Measurements from ENCODE around the gene AHNAK. TPM values are rescaled to one million over a fixed set of nuclear protein-coding genes. Genes with fewer than 3 reads are reported as not detected.
A peak's percentile ranks its signal among the peaks of the same experiment; 100 is the strongest.

AHNAK gene, protein sequence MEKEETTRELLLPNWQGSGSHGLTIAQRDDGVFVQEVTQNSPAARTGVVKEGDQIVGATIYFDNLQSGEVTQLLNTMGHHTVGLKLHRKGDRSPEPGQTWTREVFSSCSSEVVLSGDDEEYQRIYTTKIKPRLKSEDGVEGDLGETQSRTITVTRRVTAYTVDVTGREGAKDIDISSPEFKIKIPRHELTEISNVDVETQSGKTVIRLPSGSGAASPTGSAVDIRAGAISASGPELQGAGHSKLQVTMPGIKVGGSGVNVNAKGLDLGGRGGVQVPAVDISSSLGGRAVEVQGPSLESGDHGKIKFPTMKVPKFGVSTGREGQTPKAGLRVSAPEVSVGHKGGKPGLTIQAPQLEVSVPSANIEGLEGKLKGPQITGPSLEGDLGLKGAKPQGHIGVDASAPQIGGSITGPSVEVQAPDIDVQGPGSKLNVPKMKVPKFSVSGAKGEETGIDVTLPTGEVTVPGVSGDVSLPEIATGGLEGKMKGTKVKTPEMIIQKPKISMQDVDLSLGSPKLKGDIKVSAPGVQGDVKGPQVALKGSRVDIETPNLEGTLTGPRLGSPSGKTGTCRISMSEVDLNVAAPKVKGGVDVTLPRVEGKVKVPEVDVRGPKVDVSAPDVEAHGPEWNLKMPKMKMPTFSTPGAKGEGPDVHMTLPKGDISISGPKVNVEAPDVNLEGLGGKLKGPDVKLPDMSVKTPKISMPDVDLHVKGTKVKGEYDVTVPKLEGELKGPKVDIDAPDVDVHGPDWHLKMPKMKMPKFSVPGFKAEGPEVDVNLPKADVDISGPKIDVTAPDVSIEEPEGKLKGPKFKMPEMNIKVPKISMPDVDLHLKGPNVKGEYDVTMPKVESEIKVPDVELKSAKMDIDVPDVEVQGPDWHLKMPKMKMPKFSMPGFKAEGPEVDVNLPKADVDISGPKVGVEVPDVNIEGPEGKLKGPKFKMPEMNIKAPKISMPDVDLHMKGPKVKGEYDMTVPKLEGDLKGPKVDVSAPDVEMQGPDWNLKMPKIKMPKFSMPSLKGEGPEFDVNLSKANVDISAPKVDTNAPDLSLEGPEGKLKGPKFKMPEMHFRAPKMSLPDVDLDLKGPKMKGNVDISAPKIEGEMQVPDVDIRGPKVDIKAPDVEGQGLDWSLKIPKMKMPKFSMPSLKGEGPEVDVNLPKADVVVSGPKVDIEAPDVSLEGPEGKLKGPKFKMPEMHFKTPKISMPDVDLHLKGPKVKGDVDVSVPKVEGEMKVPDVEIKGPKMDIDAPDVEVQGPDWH (N-terminal part only)
- 1,000 to 10,000 TPM in 1 of 3 donors, 100 to 1,000 TPM in 2; 473 to 1,283 (median 535) TPM for total RNA-seq
- long read RNA-seq, donor 1, full-length matches to known transcripts = 424 of 546 reads
- long read RNA-seq, donor 1, partial matches to known transcripts = 5 of 546 reads
- long read RNA-seq, donor 1, other reads (novel, unspliced or antisense) = 117 of 546 reads
- long read RNA-seq, donor 2, full-length matches to known transcripts = 80 of 90 reads
- long read RNA-seq, donor 2, partial matches to known transcripts = 3 of 90 reads
- long read RNA-seq, donor 2, other reads (novel, unspliced or antisense) = 7 of 90 reads

DNA sequence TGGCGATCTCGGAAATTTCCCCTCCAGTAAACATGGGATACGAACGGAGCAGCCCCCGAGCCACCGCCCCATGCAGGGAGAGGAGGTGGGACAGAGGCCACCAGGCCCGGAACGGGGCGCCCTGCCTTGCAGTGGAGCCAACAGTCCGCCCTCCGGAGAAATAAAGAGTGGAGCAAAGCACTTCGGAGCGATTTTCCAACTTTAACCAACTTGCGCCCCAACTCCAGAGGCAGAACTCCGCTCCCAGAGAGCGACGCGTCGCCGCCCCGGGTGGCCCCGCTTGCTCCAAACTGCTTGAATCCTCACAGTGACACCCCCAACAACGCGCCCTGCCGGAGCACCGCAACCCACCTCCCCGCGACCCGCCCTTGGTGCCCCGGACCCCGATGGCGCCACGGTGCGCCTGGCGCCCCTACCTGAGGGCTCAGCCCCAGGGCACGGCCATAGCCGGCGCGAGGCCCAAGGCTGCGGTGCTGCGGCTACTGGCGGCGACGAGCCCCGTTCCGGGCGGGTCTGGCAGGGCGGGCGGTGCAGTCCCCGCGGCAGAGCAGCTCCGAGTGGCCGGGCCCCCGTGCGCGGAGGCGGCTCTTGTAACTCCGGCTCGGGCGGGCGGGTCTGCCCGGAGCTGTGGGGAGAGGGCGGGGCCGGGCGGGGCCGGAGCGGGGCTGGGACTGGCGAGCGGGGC lies at the start of gene AHNAK:
TSS of gene AHNAK (minus strand) at position 563 of the 685 bp plus-strand sequence. CDS start 10,708 bp downstream, outside the sequence.
- Histone ChIP-seq H3K4me3 (peak within 1 kb of the TSS; percentile 97), H3K9me3 (no peaks in the 10 kb centered on the region), H3K4me1 (ENCODE audit: low read depth) (peaks cover 60% of the 10 kb centered on the region), H3K36me3 (ENCODE audit: low read depth) (no peaks in the 10 kb centered on the region)
- peak; percentile 92 to 94 (median 92) for DNase-seq
- peak; percentile 63 for ATAC-seq
- intact Hi-C loops (cut with DNase I, micrococcal nuclease) = loop anchor here in 1 of 2 donors (10.0 kb wide), 1 partner anchor 152 kb away; no protein-coding TSS in a partner anchor
- TF ChIP-seq, protein P1, sequence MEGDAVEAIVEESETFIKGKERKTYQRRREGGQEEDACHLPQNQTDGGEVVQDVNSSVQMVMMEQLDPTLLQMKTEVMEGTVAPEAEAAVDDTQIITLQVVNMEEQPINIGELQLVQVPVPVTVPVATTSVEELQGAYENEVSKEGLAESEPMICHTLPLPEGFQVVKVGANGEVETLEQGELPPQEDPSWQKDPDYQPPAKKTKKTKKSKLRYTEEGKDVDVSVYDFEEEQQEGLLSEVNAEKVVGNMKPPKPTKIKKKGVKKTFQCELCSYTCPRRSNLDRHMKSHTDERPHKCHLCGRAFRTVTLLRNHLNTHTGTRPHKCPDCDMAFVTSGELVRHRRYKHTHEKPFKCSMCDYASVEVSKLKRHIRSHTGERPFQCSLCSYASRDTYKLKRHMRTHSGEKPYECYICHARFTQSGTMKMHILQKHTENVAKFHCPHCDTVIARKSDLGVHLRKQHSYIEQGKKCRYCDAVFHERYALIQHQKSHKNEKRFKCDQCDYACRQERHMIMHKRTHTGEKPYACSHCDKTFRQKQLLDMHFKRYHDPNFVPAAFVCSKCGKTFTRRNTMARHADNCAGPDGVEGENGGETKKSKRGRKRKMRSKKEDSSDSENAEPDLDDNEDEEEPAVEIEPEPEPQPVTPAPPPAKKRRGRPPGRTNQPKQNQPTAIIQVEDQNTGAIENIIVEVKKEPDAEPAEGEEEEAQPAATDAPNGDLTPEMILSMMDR (IDR thresholded peaks at IDR 0.05) = no peak

DNA sequence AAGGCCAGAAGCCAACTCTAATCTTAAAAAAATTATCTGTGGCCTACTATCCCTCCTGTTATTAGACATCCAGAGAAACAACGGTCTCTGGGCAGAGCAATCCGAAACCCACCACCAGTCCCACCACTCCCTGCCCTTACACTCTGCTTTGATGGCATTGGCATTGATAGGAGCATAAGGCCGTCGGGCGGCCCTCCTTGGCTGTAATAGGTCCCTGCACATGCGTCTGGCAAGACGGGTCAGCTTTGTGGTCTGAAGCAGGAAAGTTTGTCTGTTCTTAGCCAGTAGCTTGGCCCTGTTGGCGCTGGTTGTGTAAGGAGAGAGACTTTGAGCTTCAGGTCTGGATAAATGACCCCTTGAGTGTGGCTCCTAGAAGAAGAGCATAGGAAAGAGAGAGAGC lies 48.5 kb upstream of the AHNAK start:
- TF ChIP-seq, protein P1 (IDR thresholded peaks at IDR 0.05) = no peak
- Histone ChIP-seq H3K4me3 (no peak overlapping the region), H3K36me3 (ENCODE audit: low read depth) (no peaks in the 10 kb centered on the region), H3K4me1 (ENCODE audit: low read depth) (peaks cover 31% of the 10 kb centered on the region), H3K9me3 (no peaks in the 10 kb centered on the region)
- no peak for ATAC-seq
- intact Hi-C loops (cut with DNase I, micrococcal nuclease) = no loop called here
- peak in 2 of 3 donors; percentile 3 to 34 for DNase-seq

GRCh38 chr11:62593434-62594044 lies 46.9 kb upstream of the AHNAK start:
- peak; percentile 85 to 95 (median 89) for DNase-seq
- ATAC-seq = peak; percentile 47
- intact Hi-C loops (cut with DNase I, micrococcal nuclease) = no loop called here
- H3K4me3 ChIP-seq = no peak overlapping the region
- H3K4me1 ChIP-seq (ENCODE audit: low read depth) = peaks cover 20% of the 10 kb centered on the region
- H3K36me3 ChIP-seq (ENCODE audit: low read depth) = no peaks in the 10 kb centered on the region
- TF ChIP-seq, protein P1 (IDR thresholded peaks at IDR 0.05) = peak; percentile 61
- H3K9me3 ChIP-seq = no peaks in the 10 kb centered on the region

DNA sequence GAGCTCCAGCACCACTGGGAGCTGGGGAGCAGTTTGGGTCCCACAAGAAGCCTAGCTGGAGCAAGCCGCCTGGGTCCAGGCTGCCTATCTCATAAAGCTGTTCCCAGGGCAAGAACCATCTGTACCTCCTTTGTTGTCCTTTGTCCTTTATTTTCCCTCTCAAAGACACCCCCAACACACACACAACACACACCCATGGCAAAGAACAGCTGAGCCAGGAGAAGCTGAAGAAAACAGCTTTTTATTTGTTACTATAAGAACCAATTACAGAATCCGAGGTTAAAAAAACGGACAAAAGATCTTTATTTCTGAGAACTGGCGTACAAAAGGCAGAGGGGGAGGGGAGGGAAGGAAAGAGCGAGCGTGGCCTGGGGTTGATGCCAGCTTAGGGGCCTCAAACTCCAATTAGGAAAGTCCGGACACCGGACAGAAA lies 46.4 kb upstream of the AHNAK start:
- TF ChIP-seq, protein P1 (IDR thresholded peaks at IDR 0.05) = no peak
- no peak overlapping the region for H3K4me3 ChIP-seq
- peaks cover 20% of the 10 kb centered on the region for H3K4me1 ChIP-seq (ENCODE audit: low read depth)
- intact Hi-C loops (cut with DNase I, micrococcal nuclease) = no loop called here
- no peaks in the 10 kb centered on the region for H3K36me3 ChIP-seq (ENCODE audit: low read depth)
- H3K9me3 ChIP-seq = no peaks in the 10 kb centered on the region
- no peak for ATAC-seq
- DNase-seq = peak in 2 of 3 donors; percentile 28 to 43

Measured in mucosa of descending colon (tissue), 3 donors.